Limb (tissue), 2 donors: Measurements from ENCODE around the gene C18orf32.
A peak's percentile ranks its signal among the peaks of the same experiment; 100 is the strongest.
"Not testable (repeated sequence)": the region's sequence is repeated elsewhere in the genome, so short reads cannot be mapped to it uniquely, and the experiment has no call there.

Experiments
- DNase-seq, 2 donors: peaks; one replicate each; pipeline ENCODE4 v3.0.0-alpha.2; 2016; ENCODE audit errors: extremely low spot score in 2 of 2

Gene C18orf32

DNA sequence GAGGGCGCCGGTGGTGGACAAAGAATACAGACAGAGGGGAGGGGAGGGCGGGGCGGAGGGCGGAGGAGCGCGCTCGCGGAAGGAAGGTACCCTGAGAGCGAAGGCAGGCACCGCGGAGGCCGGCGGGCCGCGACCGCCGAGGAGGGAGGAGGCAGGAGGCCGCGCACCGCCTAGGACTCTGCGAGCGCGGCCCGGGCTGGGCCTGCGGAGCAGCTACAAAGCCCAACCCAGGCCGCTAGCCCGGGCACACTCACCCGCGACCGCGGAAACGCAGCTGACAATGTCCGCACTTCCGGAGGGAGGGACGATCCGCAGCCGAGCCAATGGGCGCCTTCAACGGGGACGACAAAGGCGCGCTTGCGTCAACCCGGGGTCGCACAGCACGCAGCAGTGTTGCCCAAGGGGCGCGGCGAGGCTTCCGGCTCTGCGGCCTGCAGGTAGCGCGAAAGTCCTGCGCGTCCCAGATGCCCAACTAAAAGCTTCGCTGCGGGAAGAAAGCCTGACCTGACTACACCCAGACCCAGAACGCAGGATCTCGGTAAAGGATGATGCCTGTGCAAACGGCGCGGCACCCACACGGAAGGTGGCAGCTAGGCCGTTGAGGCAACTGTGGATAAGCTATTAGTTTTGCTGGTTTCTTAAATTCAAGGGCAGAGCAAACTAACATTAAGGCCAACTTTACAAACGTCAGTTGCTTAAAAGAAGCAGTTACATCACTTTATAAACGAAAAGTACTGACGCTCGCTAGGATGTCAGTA is at the start of gene C18orf32:
TSS of gene C18orf32 (minus strand) at position 282 of the 758 bp plus-strand sequence. CDS start 3,486 bp downstream, outside the sequence.
- DNase-seq = peak; percentile 95

DNA sequence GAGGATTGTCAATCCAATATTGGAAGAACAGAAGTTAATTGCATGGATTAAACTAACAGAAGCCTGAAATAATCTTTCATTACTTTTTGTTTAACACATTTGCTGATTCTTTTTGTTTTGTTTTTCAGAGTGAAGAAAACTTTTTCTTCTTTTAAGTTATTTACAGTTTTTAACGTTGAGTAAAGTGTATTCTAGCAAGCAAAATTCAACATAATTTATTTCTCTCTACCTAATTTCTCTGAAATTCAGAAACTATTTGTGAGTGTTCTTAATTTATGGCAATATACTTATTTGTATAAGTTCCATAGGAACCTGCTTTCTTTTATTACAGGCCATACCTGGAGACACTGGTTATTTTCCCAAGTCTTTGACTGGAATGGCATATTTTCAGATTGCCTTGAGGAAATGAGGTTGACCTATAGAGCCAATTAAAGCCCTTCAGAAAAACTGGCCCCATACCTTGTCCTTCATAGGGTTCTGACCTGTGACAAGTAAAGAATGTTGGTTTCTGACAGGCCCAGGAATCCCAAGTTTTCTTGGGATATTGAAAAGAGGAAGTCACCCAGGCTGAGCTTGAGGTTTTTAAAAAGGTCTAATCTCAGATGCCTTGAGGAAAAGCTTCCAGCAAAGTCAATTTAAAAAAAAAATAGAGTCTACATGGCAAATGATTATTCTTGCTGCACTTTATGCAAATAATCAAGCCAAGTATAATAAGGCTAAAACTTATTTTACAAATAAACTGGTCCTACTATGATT is 48.0 kb upstream of the C18orf32 start:
- no peak for DNase-seq

DNA sequence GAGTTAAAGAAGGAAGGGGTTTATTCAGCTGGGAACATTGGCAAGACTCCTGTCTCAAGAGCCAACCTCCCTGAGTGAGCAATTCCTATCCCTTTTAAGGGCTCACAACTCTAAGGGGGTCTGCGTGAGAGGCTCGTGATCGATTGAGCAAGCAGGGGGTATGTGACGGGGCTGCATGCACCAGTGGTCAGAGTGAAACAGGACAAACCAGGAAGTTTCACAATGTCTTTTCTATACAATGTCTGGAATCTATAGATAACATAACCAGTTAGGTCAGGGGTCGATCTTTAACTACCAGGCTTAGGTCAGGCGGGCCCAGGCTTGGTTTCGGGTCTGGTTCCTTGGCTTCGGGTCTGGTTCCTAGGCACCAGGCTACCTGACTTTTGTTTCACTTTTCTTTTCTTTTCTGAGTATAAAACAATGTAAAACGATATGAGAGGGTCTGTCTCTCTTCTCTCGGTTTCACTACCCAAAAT is 44.7 kb upstream of the C18orf32 start:
- DNase-seq = no peak

DNA sequence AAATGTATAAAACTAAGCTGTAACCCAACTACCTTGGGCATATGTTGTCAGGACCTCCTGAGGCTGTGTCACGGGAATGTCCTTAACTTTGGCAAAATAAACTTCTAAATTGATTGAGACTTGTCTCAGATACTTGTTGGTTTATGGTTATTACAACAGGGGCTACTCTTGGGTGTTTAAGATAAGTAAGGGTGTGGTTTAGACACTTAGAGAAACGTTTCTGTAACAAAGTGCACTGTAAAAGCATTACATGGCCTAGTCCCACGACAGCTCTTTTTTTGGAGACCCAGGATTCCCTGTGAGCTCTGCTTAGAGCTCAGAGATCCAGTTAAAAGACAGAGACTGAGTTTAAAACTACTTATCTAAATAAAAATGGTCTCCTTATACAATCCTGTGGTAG is 42.6 kb upstream of the C18orf32 start:
- DNase-seq = no peak

DNA sequence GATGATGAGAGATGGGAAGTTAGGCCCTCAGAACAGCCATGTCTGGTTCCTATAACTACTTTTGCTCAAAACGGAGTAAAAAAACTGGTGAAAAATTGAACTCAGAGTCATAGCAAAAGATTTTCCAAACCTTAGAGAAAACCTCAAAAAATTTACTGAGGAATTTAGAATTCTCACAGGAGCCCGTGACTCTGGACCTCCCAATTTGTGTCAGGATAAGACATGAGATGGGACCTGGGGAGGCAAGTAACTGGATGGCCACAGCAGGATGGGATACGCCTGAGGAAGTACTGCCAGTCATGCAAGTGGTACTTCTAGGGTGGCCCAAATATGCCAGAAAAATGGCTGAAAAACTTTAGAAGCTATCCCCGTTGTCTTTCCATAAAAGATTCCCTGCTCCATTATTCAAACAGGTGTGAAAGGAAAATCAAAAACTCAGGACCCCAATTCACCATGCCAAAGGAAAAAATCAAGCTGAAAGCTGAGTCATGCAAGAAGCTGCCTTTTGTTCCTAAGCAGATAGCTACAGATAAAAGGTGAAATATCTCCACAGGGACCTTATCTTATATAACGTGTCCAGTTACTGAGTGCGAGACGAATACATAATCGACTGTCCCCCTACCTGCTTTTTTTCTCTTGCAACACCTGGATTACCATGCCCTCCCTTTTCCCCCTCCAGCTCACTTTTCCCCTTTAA is 40.7 kb upstream of the C18orf32 start:
- DNase-seq = no peak

DNA sequence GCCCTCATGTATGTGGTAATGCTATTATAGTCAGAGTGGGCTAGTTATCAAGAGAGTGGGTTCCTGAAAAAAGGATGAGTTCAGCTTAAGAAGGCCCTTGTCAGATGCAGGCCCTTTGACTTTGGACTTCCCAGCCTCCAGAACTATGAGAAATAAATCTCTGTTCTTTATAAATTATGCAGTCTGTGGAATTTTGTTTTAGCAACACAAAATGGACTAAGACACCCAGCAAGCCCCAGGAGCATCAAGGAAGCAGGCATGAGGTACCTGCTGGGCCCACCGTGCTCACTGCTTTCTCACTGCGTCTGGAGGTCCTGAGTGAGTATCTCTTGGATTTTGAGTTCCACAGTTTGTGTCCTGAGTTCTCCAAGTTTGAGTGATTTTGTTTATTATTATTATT is 38.9 kb upstream of the C18orf32 start:
- no peak for DNase-seq

DNA sequence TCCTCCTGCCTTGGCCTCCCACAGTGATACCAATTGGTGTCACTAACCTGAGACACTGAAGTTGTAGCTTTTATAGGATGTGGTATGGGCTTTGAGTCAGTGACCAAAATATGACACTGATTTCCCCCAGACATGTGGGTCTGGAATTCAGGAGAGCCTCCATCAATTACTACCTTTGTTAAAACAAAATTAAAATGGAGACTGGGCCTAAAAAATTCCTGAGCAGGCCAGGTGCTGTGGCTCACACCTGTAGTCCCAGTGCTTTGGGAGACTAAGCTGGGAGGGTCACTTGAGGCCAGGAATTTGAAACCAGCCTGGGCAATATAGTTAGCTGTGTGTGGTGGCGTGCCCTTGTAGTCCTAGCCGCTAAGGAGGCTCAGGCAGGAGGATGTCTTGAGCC is 37.9 kb upstream of the C18orf32 start:
- no peak for DNase-seq

DNA sequence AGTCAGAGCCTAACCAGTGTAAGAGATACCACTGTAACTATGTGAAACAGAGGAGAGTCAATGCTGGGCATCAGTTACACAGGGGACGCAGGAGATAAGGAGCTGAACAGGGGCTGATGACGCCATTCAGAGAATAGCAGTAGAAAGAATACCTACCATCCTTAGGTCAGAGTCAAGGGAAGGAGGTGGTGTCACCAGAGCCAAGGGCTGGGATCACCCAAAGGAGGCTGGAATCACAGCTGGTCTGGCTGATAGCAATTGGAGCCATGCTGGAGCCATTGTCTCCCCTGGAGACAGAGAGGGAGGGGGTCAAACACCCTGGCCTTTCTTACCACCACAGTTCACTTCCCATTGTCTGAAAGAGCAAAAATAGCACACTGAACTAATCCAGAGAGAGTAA is 37.3 kb upstream of the C18orf32 start:
- DNase-seq = no peak

DNA sequence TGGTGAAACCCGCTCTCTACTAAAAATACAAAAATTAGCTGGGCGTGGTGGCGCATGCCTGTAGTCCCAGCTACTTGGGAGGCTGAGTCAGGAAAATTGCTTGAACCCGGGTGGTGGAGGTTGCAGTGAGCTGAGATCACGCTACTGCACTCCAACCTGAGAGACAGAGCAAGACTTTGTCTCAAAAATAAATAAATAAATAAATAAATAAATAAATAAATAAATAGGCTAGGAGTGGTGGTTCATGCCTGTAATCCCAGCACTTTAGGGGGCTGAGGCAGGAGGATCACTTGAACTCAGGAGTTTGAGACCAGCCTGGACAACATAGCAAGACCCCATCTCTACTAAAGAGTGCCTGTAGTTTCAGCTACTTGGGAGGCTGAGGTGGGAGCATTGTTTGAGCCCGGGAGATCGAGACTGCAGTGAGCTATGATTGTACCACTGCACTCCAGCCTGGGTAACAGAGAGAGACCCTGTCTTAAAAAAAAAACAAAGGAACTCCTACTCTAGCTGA is 36.6 kb upstream of the C18orf32 start:
- DNase-seq = not testable (repeated sequence)

DNA sequence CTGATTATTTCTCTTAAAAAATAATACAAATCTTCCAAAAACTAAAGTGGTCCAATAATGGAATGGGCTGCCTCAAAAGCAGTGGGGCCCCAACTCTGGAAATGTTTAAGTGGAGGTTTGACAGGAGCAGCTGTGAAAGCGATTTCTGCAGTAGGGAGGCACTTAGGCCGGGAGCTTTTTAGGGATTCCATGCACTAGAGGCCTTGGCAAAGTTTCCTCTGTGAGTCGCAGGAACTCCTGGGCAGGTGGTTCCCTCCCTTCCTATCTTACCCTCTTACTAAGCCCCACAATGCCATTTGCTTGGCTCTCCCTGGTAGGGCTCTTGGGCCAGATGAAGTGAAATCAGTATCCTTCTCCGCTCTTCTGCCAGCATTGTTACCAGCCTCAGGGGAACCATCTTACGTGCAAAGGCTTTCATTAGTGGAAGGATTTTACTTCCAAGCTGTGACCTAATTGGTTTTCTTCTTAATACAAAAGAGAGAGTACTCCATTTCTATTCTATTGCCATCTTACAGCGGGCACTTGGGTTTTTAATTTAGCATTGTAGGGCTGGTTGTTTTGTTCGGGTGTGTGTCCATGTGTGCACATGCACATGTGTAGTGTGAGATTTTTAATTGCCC is 34.3 kb upstream of the C18orf32 start:
- peak; percentile 8 to 42 for DNase-seq

DNA sequence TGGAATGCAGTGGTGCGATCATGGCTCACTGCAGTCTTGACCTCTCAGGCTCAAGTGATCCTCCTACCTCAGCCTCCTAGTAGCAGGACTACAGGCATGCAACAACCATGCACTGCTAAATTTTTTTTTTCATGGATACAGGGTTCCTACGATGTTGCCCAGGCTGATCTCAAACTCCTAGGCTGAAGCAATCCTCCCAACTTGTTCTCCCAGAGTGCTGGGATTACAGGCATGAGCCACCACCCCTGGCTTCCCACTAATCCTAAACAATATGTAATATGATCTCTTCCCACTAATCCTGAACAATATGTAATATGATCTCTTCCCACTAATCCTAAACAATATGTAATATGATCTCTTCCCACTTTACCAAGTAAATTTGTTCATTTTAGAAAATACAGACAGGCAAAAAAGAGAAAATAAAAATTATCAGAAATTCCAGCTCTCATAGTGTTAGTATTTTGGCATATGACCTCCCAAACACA is 33.7 kb upstream of the C18orf32 start:
- DNase-seq = no peak

DNA sequence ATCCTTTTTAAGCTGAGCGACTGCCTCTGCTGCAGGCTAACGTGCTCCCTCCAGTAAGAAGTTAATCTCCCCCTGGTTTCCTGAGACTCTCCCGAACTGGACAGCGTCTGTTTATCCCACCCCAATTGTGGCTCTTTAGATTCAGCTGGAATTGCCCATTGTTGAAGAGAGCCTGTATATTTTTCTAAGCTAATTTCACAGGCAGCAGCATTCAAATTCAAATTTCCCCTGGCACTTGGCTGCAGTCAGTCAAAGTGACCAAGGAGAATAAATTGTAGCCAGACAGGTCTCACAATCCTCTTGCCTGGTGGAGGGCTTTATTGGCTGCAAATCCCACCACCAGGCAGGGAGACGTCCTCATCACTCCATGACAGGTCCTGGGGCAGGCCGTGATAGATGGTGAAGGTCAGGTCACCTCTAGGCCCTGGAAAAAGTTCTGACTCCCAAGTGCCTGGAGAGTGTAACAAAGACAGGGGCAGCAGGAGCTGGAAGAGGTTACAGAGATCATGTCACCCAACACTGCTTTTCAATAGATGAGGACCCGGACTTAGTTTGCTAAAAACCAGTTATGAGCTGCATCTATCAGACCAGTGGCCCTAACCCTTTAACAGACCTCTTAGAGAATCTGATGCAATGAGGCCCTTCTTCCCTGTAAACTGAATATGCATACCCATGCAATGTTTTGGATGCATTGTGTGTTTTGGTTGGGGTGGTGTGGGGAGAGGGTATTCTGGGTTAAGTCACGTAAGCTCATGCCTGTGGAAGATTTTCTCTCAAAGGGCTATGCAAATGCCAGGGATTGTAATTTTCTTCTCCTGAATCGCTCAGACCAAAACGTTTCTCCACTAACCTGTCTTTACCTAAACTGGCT is 32.3 kb upstream of the C18orf32 start:
- no peak for DNase-seq

DNA sequence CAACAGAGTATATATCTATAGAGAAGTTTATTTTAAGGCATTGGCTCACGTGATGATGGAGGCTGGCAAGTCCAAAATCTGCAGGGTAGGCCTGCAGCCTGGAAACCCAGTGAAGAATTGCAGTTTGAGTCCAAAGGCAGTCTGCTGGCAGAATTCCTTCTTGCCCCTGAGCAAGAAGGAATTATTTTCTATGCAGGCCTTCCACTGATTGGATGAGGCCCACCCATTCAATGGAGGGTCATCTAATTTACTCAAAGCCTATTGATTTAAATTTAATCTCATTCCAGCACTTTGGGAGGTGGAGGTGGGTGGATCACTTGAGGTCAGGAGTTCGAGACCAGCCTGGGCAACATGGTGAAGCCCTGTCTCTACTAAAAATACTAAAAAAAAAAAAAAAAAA is 30.4 kb upstream of the C18orf32 start:
- no peak for DNase-seq

DNA sequence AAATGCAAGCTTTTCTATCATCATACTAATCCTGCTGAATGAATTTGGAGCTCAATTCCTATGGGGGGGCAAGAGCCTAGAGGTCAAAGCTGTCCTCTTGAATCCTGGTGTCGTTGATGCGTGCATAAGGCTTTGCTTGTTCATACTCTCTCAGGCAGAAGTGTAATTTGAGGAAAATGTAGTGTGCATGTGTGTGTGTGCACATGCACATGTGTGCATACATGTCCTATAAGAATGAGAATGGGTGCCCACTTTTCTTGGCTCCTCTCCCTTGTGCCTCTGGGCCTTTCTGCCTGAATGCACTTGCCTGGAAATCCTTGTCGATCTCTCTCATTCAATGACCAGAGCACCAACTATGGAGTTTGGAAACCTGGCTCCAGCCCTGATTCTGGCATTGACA is 28.5 kb upstream of the C18orf32 start:
- no peak for DNase-seq

DNA sequence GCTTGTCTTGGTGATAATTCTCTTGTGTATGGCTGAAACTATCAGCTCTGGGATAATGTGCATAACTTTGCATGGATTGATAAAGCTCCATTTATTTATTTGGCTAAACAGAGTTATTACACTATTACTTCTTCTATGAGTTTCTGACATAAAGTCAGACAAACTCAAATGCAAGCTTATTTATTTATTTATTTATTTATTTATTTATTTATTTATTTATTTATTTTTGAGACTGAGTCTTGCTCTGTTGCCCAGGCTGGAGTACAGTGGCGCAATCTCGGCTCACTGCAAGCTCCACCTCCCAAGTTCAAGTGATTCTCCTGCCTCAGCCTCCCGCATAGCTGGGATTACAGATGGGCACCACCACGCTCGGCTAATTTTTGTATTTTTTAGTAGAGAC is 28.0 kb upstream of the C18orf32 start:
- not testable (repeated sequence) for DNase-seq

DNA sequence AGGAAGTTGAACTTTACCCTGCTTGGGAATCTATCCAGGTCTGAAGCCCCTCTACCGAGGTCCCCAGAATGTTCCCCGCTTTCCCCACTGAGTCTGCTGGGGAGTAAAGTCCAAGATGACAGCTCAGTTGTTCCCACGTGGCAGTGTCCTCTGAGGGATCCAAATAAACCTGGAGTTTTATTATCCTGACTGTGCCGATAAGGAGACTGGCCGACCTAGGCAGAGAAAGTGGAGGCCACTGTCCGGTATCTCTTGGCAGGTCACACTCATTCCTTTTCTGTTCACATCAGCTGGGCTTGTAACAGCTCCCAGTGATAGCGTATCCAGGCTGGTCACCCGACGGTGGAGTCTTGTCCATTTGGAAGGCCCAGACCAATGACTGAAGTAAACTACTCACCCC is 27.5 kb upstream of the C18orf32 start:
- DNase-seq = no peak

DNA sequence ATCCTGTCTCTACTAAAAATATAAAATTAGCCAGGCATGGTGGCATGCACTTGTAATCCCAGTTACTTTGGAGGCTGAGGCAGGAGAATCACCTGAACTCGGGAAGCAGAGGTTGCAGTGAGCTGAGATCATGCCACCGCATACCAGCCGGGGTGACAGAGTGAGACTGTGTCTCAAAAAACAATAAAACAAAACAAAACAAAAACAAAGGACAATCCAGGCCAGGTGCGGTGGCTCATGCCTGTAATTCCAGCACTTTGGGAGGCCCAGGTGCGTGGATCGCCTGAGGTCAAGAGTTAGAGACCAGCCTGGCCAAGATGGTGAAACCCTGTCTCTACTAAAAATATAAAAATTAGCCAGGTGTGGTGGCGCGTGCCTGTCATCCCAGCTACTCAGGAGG is 25.8 kb upstream of the C18orf32 start:
- DNase-seq = not testable (repeated sequence)

DNA sequence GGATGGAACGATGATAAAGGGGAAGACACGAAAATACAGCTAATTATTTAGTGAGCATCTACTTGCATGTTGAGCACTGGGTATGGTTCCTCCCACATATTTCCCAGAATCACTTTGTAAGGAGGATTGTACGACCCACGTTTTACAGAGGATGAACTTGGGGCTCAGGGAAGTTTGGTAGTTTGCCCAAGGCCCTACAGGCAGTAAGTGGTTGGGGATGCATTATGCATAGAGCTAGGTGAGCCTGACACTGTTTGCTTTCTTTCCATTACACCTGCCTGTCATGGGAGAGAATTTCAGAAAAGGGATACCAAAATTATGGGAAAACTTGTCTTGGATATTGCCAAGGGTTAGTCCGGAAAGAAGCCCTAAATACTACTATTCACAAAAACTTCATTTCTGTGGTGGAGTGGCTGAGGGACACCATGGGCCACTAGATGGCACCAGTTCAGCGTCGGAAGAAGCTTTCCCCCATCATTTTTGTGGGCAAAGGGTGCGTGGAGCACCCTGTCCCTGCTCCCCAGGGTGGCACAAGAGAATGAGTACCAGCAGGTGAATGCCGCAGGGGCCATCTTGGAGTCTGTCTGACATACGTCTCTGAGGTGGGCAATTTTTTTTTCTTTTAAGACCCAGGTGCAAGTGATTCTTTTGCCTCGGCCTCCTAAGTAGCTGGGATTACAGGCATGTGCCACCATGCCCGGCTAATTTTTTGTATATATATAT is 23.5 kb upstream of the C18orf32 start:
- peak; percentile 41 to 70 for DNase-seq

DNA sequence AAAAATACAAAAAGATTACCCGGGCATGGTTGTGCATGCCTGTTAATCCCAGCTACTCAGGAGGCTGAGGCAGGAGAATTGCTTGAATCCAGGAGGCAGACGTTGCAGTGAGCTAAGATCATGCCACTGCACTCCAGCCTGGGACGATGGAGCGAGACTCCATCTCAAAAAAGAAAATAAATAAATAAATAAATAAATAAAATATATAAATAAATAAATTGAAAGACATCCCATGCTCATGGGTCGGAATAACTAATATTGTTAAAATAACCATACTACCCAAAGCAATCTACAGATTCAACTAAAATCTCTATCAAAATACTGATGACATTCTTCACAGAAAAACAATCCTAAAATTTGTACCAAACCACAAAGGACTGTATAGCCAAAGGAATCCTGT is 19.4 kb upstream of the C18orf32 start:
- DNase-seq = not testable (repeated sequence)

DNA sequence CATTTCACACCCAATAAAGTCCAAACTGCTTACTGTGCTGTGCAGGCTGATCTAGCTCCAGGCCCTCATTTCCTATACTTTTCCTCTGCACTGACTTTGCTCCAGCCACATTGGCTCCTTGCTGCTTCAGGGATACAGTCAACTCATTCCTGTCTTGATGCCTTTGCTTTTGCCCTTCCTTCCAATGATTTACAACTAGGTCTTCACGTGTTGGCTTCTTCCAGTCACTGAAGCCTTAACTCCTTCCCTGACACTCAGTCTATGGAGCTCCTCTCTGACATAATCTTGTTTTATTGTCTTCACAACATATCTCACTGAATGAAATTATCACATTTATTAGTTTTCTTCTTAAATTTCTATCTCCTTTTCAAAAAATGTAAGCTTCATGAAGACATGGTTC is 16.9 kb upstream of the C18orf32 start:
- no peak for DNase-seq
